Measurements from ENCODE around the gene PRUNE2.

DNA sequence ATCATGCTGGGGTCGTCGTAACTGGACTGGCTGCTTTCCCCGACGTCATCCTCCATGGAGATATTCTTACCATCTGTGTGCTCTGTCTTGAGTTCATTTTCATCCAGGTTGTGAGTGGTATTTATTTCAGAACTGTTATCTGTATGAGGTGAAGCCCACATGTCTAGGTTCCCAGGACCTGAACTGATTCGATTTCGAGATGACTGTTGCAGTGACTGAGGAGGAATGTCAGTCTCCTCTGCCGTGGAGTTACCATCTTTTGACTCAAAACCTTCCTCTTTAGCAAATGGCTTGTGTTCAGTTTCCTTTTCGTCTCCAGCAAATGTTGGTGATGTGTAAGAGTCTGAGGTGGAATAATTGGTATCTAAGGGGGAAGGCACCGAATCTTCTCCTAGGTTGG is 196.9 kb downstream of the PRUNE2 start:
- TF ChIP-seq, protein P1, sequence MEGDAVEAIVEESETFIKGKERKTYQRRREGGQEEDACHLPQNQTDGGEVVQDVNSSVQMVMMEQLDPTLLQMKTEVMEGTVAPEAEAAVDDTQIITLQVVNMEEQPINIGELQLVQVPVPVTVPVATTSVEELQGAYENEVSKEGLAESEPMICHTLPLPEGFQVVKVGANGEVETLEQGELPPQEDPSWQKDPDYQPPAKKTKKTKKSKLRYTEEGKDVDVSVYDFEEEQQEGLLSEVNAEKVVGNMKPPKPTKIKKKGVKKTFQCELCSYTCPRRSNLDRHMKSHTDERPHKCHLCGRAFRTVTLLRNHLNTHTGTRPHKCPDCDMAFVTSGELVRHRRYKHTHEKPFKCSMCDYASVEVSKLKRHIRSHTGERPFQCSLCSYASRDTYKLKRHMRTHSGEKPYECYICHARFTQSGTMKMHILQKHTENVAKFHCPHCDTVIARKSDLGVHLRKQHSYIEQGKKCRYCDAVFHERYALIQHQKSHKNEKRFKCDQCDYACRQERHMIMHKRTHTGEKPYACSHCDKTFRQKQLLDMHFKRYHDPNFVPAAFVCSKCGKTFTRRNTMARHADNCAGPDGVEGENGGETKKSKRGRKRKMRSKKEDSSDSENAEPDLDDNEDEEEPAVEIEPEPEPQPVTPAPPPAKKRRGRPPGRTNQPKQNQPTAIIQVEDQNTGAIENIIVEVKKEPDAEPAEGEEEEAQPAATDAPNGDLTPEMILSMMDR (IDR thresholded peaks at IDR 0.05): no peak
- TF ChIP-seq POLR2A (IDR thresholded peaks at IDR 0.05): no peak

All from adrenal gland (tissue), 5 donors.